ENCODE results near the gene TELO2. TPM values are rescaled to one million over a fixed set of nuclear protein-coding genes. Genes with fewer than 3 reads are reported as not detected.

The TELO2 gene
- 26.3 TPM for polyA plus RNA-seq (2013, experiment 1 of 2; ENCODE audit: insufficient read length)
- 23.4 TPM for polyA plus RNA-seq (2013, experiment 2 of 2; ENCODE audit: insufficient read length)

GRCh38 chr16:1492923-1493745, at the start of gene TELO2:
Gene TELO2, plus strand, starts transcription at chr16:1493360. Its CDS starts 922 bp downstream, at chr16:1494282.
- DNase-seq, result peak; percentile 79

GRCh38 chr16:1443403-1443973, 49.7 kb upstream of the TELO2 start:
- DNase-seq, result no peak

- no peak for DNase-seq
Measured at GRCh38 chr16:1443980-1444729, 49.0 kb upstream of the TELO2 start, which contains the start of gene CCDC154. Gene CCDC154, minus strand, starts transcription at chr16:1444556. Its CDS starts 234 bp downstream, at chr16:1444322.

GRCh38 chr16:1444730-1445517, 48.2 kb upstream of the TELO2 start:
- no peak for DNase-seq

- DNase-seq, result no peak
Measured at GRCh38 chr16:1445518-1446203, 47.5 kb upstream of the TELO2 start.

GRCh38 chr16:1446296-1447080, 46.7 kb upstream of the TELO2 start:
- DNase-seq, result no peak

GRCh38 chr16:1447965-1448364, 45.2 kb upstream of the TELO2 start:
- DNase-seq, result no peak

GRCh38 chr16:1448536-1449116, 44.5 kb upstream of the TELO2 start:
- DNase-seq, result no peak

GRCh38 chr16:1449201-1449788, 43.9 kb upstream of the TELO2 start:
- DNase-seq, result no peak

GRCh38 chr16:1450218-1450617, 42.9 kb upstream of the TELO2 start:
- DNase-seq, result no peak

GRCh38 chr16:1450841-1451240, 42.3 kb upstream of the TELO2 start:
- DNase-seq, result no peak

GRCh38 chr16:1451702-1452392, 41.3 kb upstream of the TELO2 start:
- DNase-seq, result no peak

- no peak for DNase-seq
Measured at GRCh38 chr16:1452530-1452929, 40.6 kb upstream of the TELO2 start.

- DNase-seq, result no peak
Measured at GRCh38 chr16:1453316-1453715, 39.8 kb upstream of the TELO2 start.

- no peak for DNase-seq
Measured at GRCh38 chr16:1454561-1454960, 38.6 kb upstream of the TELO2 start.

GRCh38 chr16:1455190-1456171, 37.7 kb upstream of the TELO2 start:
- no peak for DNase-seq

GRCh38 chr16:1456951-1457350, 36.2 kb upstream of the TELO2 start:
- no peak for DNase-seq

Data from fibroblast of skin of scalp (primary cell).